Adrenal gland (tissue), 12 donors: ENCODE data around the gene KIF5A. TPM values are rescaled to one million over a fixed set of nuclear protein-coding genes. Genes with fewer than 3 reads are reported as not detected.
A peak's percentile ranks its signal among the peaks of the same experiment; 100 is the strongest.

ENCODE experiments used
- DNase-seq, 7 donors: peaks; one replicate each; pipeline ENCODE4 v3.0.0-alpha.2; 2019 to 2020
- H3K27ac ChIP-seq, 5 donors: fragments of 200-600 bp; sonication (generic) in 4 of 5; 1 replicate in 3 of 5; 2 replicates in 2 of 5; pipeline versions ENCODE4 v1.5.1 to v1.8.0; 2016 to 2020; ENCODE audit warnings: mild to moderate bottlenecking in 1 of 5
- H3K27me3 ChIP-seq: fragments of 200-600 bp; 2 replicates; pipeline ENCODE4 v1.8.0; 2021
- H3K36me3 ChIP-seq, 2 donors: fragments of 200-600 bp; replicated peaks in 1 of 2; 1 replicate in 1 of 2; 2 replicates in 1 of 2; pipeline versions ENCODE4 v1.5.1 to v1.8.0; 2018 to 2022
- H3K4me1 ChIP-seq, 2 donors: fragments of 200-600 bp; replicated peaks in 1 of 2; 1 replicate in 1 of 2; 2 replicates in 1 of 2; pipeline versions ENCODE4 v1.5.1 to v1.8.0; 2018 to 2021
- H3K4me3 ChIP-seq, 4 donors: fragments of 200-600 bp; sonication (generic) in 3 of 4; one replicate each; pipeline ENCODE4 v1.5.1; 2016 to 2018
- H3K9me3 ChIP-seq, 3 donors: fragments of 200-600 bp; sonication (generic) in 1 of 3; replicated peaks in 1 of 3; 1 replicate in 2 of 3; 2 replicates in 1 of 3; pipeline versions ENCODE4 v1.5.1 to v1.8.0; 2016 to 2021
- POLR2A ChIP-seq, 2 donors: fragments of 450-650 bp; IDR thresholded peaks; one replicate each; pipeline ENCODE4 v1.6.1; 2017; ENCODE audit warnings: antibody characterized with exemption in 2 of 2, mild to moderate bottlenecking in 2 of 2, moderate library complexity in 1 of 2
- WGBS, 4 donors: extraction: QIAGEN DNeasy Blood & Tissue Kit in 2 of 4; methylation state at CpG; one replicate each; pipeline versions ENCODE4 v1.1.5 to v1.1.7; 2013 to 2017; 5-methylcytosine and 5-hydroxymethylcytosine counted together
- intact Hi-C, 2 donors: fragments of 100-400 bp; cut with DNase I; formaldehyde crosslinking; loops; one replicate each; pipeline versions ENCODE4 v1.14.1 to v1.15.0; 2022 to 2023
- polyA plus RNA-seq, 3 donors: library from polyadenylated mRNA; stranded (reverse); fragments of 200-250 nt in 2 of 3; fragments of 350-450 nt in 1 of 3; fragmentation: Illumina TruSeq in 1 of 3; extraction: RNeasy Lipid Tissue Mini Kit (QIAGEN cat#74804) in 1 of 3; gene quantifications; one replicate each; pipeline ENCODE4 v1.2.3, GENCODE V29; 2013 to 2014
- total RNA-seq, 9 donors: library from RNA; depleted of rRNA in 4 of 9; stranded (reverse); fragments of >200 nt in 4 of 9; fragments of 120-200 nt in 1 of 9; fragmentation: NEBNext Ultra II Directional in 1 of 9; extraction: Animal tissue kit (Norgen Biotek cat#: 25700) in 1 of 9; gene quantifications; one replicate each; pipeline versions ENCODE4 v1.1.0 to v1.2.4, GENCODE V29; 2013 to 2023
- TF ChIP-seq, protein P1 (sequence below), 6 experiments: fragments of 450-650 bp in 4 of 6; fragments of 200-600 bp in 2 of 6; sonication (generic) in 1 of 6; IDR thresholded peaks; 1 replicate in 5 of 6; 2 replicates in 1 of 6; pipeline versions ENCODE4 v1.5.1 to v1.8.0; 2016 to 2021; ENCODE audit warnings: antibody characterized with exemption in 6 of 6, mild to moderate bottlenecking in 2 of 6, moderate library complexity in 1 of 6
- donor health status: healthy with polysubstance abuse.
- donor health status: Bipolar disorder and iron deficiency.
- donor health status: DM: yes; HTN: yes; CAD: no.
- donor health status: DM: no; HTN: no; CAD: no.
- donor health status: DM: no; HTN: no; CAD: no.
- donor health status: DM: yes; HTN: yes; CAD: no.

KIF5A gene
- total and polyA plus RNA-seq, 12 donors = 0.32 to 7.6 (median 2.1) TPM; not detected in 1

DNA sequence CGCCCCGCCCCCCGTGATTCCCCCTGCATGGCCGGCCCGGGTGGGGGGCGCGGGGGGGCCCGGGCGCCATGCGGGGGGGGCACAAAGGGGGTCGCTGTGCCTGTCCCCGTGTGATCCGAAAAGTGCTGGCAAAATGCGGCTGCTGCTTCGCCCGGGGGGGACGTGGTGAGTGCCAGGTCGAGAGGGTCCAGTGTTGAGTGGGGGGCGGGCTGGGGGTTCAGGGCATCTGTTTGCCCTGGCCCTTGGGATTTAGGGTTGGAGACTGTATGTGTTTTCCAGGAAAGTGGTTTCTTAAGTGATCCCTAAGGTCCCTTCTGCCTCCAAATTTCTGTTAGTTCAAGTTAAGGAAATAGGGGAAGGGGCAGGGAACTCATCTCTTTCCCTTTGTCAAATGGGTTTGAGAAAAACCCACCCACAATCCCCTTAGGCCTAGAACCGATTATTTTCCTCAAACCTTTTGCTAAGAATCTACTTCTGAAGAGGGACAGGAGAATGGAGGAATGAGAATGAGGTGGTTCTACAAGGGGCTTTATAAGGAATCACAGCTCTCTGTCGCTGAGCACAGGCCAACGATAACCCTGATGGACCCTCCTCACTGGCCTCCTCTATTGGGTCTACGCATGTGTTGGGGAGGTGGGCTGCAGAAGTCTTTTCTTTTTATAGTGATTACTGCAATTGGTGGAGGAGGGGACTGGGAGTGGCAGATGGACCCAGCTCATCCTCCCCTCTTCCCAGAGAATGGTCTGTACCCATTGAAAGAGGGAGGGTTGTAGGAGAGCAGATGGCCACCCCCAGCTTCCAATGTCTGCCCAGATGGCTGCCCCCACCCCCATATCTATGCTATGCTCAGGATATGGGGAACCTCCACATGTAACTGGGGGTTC lies 62.2 kb downstream of the KIF5A start:
- WGBS, 4 donors = 13 to 59% (median 28%) methylated on average over 4 to 23 of the region's 23 CpGs
- Histone ChIP-seq H3K4me3 (peak overlapping the region in 2 of 4 donors; percentile 53 to 90), H3K9me3 (no peaks in the 10 kb centered on the region), H3K27me3 (no peaks in the 10 kb centered on the region), H3K36me3 (peaks cover 0 to 7% of the 10 kb centered on the region in 2 donors), H3K4me1 (peaks cover 5 to 8% of the 10 kb centered on the region in 2 donors), H3K27ac (peak overlapping the region in 2 of 5 donors; percentile 66 to 90)
- intact Hi-C loops = no loop called here
- no peak for DNase-seq
- no peak for TF ChIP-seq POLR2A (IDR thresholded peaks at IDR 0.05)
- TF ChIP-seq, protein P1, sequence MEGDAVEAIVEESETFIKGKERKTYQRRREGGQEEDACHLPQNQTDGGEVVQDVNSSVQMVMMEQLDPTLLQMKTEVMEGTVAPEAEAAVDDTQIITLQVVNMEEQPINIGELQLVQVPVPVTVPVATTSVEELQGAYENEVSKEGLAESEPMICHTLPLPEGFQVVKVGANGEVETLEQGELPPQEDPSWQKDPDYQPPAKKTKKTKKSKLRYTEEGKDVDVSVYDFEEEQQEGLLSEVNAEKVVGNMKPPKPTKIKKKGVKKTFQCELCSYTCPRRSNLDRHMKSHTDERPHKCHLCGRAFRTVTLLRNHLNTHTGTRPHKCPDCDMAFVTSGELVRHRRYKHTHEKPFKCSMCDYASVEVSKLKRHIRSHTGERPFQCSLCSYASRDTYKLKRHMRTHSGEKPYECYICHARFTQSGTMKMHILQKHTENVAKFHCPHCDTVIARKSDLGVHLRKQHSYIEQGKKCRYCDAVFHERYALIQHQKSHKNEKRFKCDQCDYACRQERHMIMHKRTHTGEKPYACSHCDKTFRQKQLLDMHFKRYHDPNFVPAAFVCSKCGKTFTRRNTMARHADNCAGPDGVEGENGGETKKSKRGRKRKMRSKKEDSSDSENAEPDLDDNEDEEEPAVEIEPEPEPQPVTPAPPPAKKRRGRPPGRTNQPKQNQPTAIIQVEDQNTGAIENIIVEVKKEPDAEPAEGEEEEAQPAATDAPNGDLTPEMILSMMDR (IDR thresholded peaks at IDR 0.05) = no peak

DNA sequence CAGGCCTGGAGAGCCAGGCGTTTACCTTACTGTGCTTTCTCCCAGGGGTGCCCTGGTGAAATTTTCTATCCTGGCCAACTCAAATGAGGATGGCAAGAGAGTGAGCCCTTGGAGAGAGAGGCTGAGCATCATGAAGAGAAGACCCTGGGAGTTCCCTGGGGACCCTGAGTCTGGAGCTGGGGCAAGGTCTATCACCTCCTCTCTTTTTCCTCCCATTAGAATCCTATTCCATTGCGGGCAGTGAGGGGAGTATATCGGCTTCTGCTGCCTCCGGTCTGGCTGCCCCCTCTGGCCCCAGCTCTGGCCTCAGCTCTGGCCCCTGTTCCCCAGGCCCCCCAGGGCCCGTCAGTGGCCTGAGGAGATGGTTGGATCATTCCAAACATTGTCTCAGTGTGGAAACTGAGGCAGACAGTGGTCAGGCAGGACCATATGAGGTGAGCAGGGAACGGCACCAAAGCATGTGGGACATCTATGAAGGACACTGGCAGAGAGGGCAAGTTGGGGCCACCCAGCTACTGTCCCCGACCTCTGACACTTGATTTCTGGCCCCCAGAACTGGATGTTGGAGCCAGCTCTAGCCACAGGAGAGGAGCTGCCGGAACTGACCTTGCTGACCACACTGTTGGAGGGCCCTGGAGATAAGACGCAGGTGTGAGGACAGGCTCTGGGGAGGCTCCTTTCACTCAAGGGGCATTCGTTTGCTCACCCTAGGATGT lies 63.0 kb downstream of the KIF5A start:
- TF ChIP-seq, protein P1 (IDR thresholded peaks at IDR 0.05) = no peak
- TF ChIP-seq POLR2A (IDR thresholded peaks at IDR 0.05) = no peak
- WGBS, 4 donors = 84 to 91% (median 88%) methylated on average over 8 to 10 of the region's 10 CpGs
- no peak overlapping the region for H3K27ac ChIP-seq
- peaks cover 0 to 7% of the 10 kb centered on the region in 2 donors for H3K36me3 ChIP-seq
- H3K4me1 ChIP-seq = peaks cover 5 to 8% of the 10 kb centered on the region in 2 donors
- DNase-seq = no peak
- H3K4me3 ChIP-seq = no peak overlapping the region
- H3K9me3 ChIP-seq = no peaks in the 10 kb centered on the region
- no peaks in the 10 kb centered on the region for H3K27me3 ChIP-seq
- intact Hi-C loops = no loop called here

DNA sequence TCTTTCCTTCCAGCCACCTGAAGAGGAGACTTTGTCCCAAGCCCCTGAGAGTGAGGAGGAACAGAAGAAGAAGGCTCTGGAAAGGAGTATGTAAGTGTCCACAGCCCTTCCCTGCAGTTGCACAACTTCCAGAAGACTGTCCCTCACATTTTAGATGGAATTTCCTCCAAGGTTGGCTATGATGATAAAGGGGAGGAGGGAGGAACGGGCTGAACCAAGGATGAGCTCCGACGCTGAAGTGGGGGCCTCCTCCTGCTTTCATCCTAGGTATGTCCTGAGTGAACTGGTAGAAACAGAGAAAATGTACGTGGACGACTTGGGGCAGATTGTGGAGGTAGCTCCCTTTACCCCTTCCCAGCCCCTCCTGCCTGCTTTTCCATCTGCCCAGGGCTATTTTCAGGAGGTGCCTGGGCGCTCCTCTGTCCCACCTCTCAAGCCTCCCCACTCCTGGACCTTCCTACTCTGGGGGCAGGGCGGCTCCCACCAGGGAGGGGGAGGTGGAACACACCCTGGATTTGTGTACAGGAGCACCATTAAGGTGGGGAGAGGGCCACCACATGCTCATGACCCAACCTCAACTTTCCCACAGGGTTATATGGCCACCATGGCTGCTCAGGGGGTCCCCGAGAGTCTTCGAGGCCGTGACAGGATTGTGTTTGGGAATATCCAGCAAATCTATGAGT lies 63.7 kb downstream of the KIF5A start:
- DNase-seq = no peak
- 83 to 90% (median 84%) methylated on average over 8 to 10 of the region's 10 CpGs for WGBS, 4 donors
- no peak overlapping the region for H3K27ac ChIP-seq
- no peak for TF ChIP-seq POLR2A (IDR thresholded peaks at IDR 0.05)
- TF ChIP-seq, protein P1 (IDR thresholded peaks at IDR 0.05) = no peak
- peaks cover 5 to 8% of the 10 kb centered on the region in 2 donors for H3K4me1 ChIP-seq
- no peaks in the 10 kb centered on the region for H3K27me3 ChIP-seq
- intact Hi-C loops = no loop called here
- no peaks in the 10 kb centered on the region for H3K9me3 ChIP-seq
- no peak overlapping the region for H3K4me3 ChIP-seq
- H3K36me3 ChIP-seq = no peaks in the 10 kb centered on the region
